Large intestine (tissue), 3 donors: ENCODE data around the gene FUT3. TPM values are rescaled to one million over a fixed set of nuclear protein-coding genes. Genes with fewer than 3 reads are reported as not detected.

Experiments
- DNase-seq, 2 donors: peaks; one replicate each; pipeline versions ENCODE4 v3.0.0 to v3.0.0-alpha.2; 2013
- H3K27ac ChIP-seq: one replicate; pipeline ENCODE4 v1.5.1; 2013; ENCODE audit warnings: low read length
- H3K27me3 ChIP-seq: 2 replicates; pipeline ENCODE4 v1.6.1; 2013; ENCODE audit warnings: low read length; ENCODE audit not compliant: control insufficient read depth, insufficient read depth
- H3K36me3 ChIP-seq: 2 replicates; pipeline ENCODE4 v1.6.1; 2013; ENCODE audit warnings: low read length; ENCODE audit not compliant: control insufficient read depth, insufficient read depth
- H3K4me1 ChIP-seq: one replicate; pipeline ENCODE4 v1.6.1; 2013; ENCODE audit warnings: low read length; ENCODE audit not compliant: control insufficient read depth, insufficient read depth
- H3K4me3 ChIP-seq: one replicate; pipeline ENCODE4 v1.5.1; 2013; ENCODE audit warnings: low read length
- H3K9me3 ChIP-seq: one replicate; pipeline ENCODE4 v1.6.1; 2013; ENCODE audit warnings: mild to moderate bottlenecking, low read depth, low read length, moderate library complexity; ENCODE audit not compliant: control insufficient read depth
- WGBS: methylation state at CpG from one replicate; pipeline ENCODE4 v1.1.5; 2013; ENCODE audit warnings: low lambda C conversion rate; ENCODE audit not compliant: insufficient coverage; 5-methylcytosine and 5-hydroxymethylcytosine counted together
- polyA plus RNA-seq: library from polyadenylated mRNA; unstranded; fragments of 120-200 nt; gene quantifications from one replicate; pipeline ENCODE4 v1.2.1, GENCODE V29; 2013

Gene FUT3
- polyA plus RNA-seq, 1 donor: 1.0 TPM

DNA sequence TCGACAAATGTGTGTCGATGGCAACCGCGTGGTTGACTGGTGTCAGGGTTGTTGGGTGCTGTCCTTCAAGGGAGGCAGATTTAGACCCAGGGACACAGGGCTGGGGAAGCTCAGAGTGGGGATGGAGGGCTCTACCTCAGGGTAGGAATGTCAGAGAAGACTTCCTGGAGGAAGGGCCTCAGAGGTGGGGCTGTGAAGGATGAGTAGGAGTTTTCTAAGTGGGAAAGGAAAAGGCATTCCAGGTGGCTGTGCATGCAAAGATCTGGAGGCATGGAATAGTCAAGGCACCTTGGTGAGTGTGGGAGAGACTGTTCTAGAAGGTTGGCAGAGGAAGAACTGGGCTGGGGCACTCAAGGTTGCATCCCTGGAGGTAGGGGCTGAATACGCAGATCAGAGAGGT is 44.3 kb downstream of the FUT3 start:
- Histone ChIP-seq H3K4me3 (no peak overlapping the region), H3K36me3 (no peaks in the 10 kb centered on the region), H3K9me3 (no peaks in the 10 kb centered on the region), H3K4me1 (peaks cover 10% of the 10 kb centered on the region), H3K27ac (no peak overlapping the region), H3K27me3 (peaks cover 35% of the 10 kb centered on the region)
- no peak for DNase-seq
- WGBS: no CpG with 5 or more reads among the region's 5 CpGs

DNA sequence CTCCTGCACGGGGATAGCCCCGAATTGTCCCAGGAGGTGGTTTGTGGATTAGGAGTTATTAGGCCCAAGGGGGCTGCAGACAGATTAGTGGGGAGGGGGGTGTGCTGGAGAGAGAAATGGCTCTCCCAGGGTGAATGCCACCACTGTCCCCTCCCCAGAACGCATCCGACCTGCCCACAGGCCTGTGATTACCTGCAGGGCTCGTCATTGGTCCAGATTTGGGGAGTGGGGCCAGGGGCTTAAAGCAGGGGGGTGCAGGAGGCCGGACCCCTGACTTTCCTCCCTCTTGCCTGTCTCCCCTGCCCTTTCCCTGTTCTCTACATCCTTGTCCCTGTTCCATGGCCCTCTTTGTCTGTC is 45.1 kb downstream of the FUT3 start:
- Histone ChIP-seq H3K4me1 (peaks cover 10% of the 10 kb centered on the region), H3K27ac (no peak overlapping the region), H3K9me3 (no peaks in the 10 kb centered on the region), H3K36me3 (no peaks in the 10 kb centered on the region), H3K4me3 (no peak overlapping the region), H3K27me3 (peaks cover 37% of the 10 kb centered on the region)
- no peak for DNase-seq
- no CpG with 5 or more reads among the region's 6 CpGs for WGBS

- DNase-seq: peak in 1 of 2 donors; percentile 68
- no peak overlapping the region for H3K27ac ChIP-seq
- WGBS: no CpG with 5 or more reads among the region's 46 CpGs
- no peaks in the 10 kb centered on the region for H3K36me3 ChIP-seq
- H3K27me3 ChIP-seq: peaks cover 37% of the 10 kb centered on the region
- peaks cover 10% of the 10 kb centered on the region for H3K4me1 ChIP-seq
- H3K9me3 ChIP-seq: no peaks in the 10 kb centered on the region
- H3K4me3 ChIP-seq: peak overlapping the region; percentile 40
Measured at GRCh38 chr19:5805462-5806132, 45.7 kb downstream of the FUT3 start.

- H3K9me3 ChIP-seq: no peaks in the 10 kb centered on the region
- H3K27me3 ChIP-seq: peaks cover 40% of the 10 kb centered on the region
- peaks cover 10% of the 10 kb centered on the region for H3K4me1 ChIP-seq
- H3K4me3 ChIP-seq: peak within 1 kb of the TSS; percentile 40
- no peak within 1 kb of the TSS for H3K27ac ChIP-seq
- DNase-seq: no peak
- H3K36me3 ChIP-seq: no peaks in the 10 kb centered on the region
- WGBS: no CpG with 5 or more reads among the region's 107 CpGs
Measured at GRCh38 chr19:5804516-5805461, 46.5 kb downstream of the FUT3 start, which contains the start of gene NRTN. NRTN (plus strand) TSS chr19:5805067; CDS start chr19:5824166, 19,099 bp downstream.

DNA sequence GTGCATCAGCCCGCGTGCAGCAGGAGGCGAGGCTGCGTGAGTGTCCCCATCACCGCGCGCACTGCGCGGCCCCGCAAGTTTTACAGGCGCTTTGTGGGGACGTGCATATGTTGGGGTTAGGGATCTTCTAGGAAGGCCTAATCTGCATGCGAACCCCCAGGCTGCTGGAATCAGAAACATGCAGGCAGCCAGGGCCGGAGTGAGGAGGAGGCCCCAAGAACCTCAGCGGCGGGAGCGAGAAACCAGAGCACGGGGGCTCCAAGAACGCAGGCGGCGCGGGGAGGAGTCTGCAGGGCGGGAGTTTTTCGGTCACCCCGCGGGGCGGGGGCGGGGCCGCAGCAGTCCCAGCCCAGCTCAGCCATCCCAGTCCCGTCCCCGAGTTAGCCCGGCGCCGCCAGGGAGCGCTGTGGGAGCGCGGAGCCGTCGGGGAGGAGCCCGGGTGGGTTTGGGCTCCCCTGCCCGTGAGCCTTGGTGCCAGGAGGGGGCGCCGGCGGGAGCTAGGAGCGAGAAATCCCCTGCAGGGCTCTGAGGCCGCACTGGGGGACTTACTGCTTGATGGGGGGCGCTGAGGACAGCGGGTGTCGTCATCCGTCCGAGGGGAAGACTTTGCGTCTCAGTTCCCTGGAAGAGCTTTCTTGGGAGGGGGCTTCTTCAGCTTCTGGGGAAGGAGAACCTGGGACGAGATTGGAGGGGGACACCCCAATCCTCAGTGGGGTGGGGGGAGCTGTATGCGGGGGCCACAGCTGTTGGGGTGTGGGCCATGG is 47.3 kb downstream of the FUT3 start:
- Histone ChIP-seq H3K4me1 (peaks cover 10% of the 10 kb centered on the region), H3K4me3 (peak overlapping the region; percentile 22), H3K27ac (no peak overlapping the region), H3K9me3 (no peaks in the 10 kb centered on the region), H3K27me3 (peaks cover 43% of the 10 kb centered on the region), H3K36me3 (no peaks in the 10 kb centered on the region)
- peak; percentile 84 to 89 for DNase-seq
- no CpG with 5 or more reads among the region's 54 CpGs for WGBS

GRCh38 chr19:5803441-5803751 is 47.9 kb downstream of the FUT3 start:
- Histone ChIP-seq H3K36me3 (no peaks in the 10 kb centered on the region), H3K27ac (no peak overlapping the region), H3K4me3 (peak overlapping the region; percentile 22), H3K9me3 (no peaks in the 10 kb centered on the region), H3K4me1 (peaks cover 10% of the 10 kb centered on the region), H3K27me3 (peaks cover 43% of the 10 kb centered on the region)
- DNase-seq: no peak
- WGBS: no CpG with 5 or more reads among the region's 8 CpGs

DNA sequence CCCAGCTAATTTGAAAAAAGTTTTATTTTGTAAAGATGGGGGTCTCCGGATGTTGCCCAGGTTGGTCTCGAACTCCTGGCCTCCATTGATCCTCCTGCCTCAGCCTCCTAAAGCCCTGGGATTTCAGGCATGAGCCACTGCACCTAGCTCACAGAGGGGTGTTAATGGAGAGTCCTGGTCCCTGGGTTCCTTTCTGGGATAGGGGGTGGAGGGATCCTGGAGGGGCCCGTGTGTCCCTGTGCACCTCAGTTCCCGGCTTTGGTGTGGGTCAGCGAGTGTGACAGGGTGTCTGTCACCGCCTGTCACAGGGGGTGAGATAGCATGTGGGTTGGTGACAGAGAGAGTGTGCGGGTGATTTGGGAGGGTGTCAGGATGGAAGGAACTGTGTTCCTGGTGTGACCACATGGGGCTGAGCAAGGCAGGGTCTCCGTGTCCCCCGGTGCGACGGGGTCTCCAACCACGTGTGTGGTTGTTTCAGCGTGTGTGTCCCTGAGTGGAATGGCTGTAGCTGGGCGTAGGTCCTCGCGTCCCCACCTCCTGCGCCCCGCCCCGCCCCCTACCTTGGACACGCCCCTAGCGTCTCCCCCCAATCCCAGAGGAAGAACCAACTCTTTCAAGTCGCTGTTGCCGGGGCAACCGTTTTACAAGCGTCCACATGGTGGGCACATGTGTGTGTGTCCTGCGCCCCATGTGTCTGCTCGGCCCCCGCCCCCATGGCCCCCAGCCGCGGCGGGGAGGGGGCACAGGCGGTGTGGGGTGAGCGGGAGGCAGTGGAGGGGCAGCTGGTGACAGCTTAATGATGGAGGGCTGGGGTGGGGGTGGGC is 49.2 kb downstream of the FUT3 start:
- H3K27me3 ChIP-seq: peaks cover 43% of the 10 kb centered on the region
- WGBS: no CpG with 5 or more reads among the region's 33 CpGs

GRCh38 chr19:5800361-5801270 is 50.6 kb downstream of the FUT3 start:
- WGBS: no CpG with 5 or more reads among the region's 17 CpGs
- H3K36me3 ChIP-seq: no peaks in the 10 kb centered on the region
- H3K27ac ChIP-seq: no peak overlapping the region
- H3K27me3 ChIP-seq: peaks cover 37% of the 10 kb centered on the region
- no peak overlapping the region for H3K4me3 ChIP-seq
- H3K4me1 ChIP-seq: peaks cover 10% of the 10 kb centered on the region
- DNase-seq: no peak
- H3K9me3 ChIP-seq: no peaks in the 10 kb centered on the region

More for the DNA sequence above, 49.2 kb downstream of the FUT3 start:
- H3K36me3 ChIP-seq: no peaks in the 10 kb centered on the region
- H3K4me1 ChIP-seq: peaks cover 10% of the 10 kb centered on the region
- no peak overlapping the region for H3K4me3 ChIP-seq
- no peak overlapping the region for H3K27ac ChIP-seq
- no peaks in the 10 kb centered on the region for H3K9me3 ChIP-seq
- DNase-seq: peak in 1 of 2 donors; percentile 45
